HG03108 (cell line): ENCODE data around the gene FAM114A1.
"Not testable (repeated sequence)": the region's sequence is repeated elsewhere in the genome, so short reads cannot be mapped to it uniquely, and the experiment has no call there.

ENCODE experiments used
- ATAC-seq: cut with Tn5 transposase; IDR thresholded peaks from one replicate; pipeline ENCODE4 v1.9.1; 2021; ENCODE audit warnings: moderate library complexity; ENCODE audit not compliant: unreplicated experiment

FAM114A1 gene

GRCh38 chr4:38898245-38898644, 30.6 kb downstream of the FAM114A1 start:
- no peak for ATAC-seq

- no peak for ATAC-seq
Measured at GRCh38 chr4:38902221-38902620, 34.6 kb downstream of the FAM114A1 start.

GRCh38 chr4:38902695-38903094, 35.1 kb downstream of the FAM114A1 start:
- no peak for ATAC-seq

GRCh38 chr4:38904090-38904666, 36.6 kb downstream of the FAM114A1 start:
- ATAC-seq: no peak

GRCh38 chr4:38904682-38905081, 37.1 kb downstream of the FAM114A1 start:
- ATAC-seq: no peak

GRCh38 chr4:38905652-38906385, 38.2 kb downstream of the FAM114A1 start:
- ATAC-seq: no peak

GRCh38 chr4:38907696-38908270, 40.2 kb downstream of the FAM114A1 start:
- ATAC-seq: no peak

GRCh38 chr4:38909015-38909414, 41.4 kb downstream of the FAM114A1 start:
- no peak for ATAC-seq

- no peak for ATAC-seq
Measured at GRCh38 chr4:38911257-38911656, 43.7 kb downstream of the FAM114A1 start.

GRCh38 chr4:38914854-38915253, 47.2 kb downstream of the FAM114A1 start:
- no peak for ATAC-seq

- not testable (repeated sequence) for ATAC-seq
Measured at GRCh38 chr4:38916267-38916666, 48.7 kb downstream of the FAM114A1 start.

GRCh38 chr4:38917481-38918025, 49.9 kb downstream of the FAM114A1 start:
- no peak for ATAC-seq

- ATAC-seq: no peak
Measured at GRCh38 chr4:38919494-38919893, 51.9 kb downstream of the FAM114A1 start.

- ATAC-seq: no peak
Measured at GRCh38 chr4:38920186-38920585, 52.6 kb downstream of the FAM114A1 start.

GRCh38 chr4:38920677-38921076, 53.1 kb downstream of the FAM114A1 start:
- no peak for ATAC-seq

- ATAC-seq: no peak
Measured at GRCh38 chr4:38921151-38921550, 53.5 kb downstream of the FAM114A1 start.

- ATAC-seq: no peak
Measured at GRCh38 chr4:38923746-38924145, 56.1 kb downstream of the FAM114A1 start.

- no peak for ATAC-seq
Measured at GRCh38 chr4:38924353-38924752, 56.7 kb downstream of the FAM114A1 start.

- ATAC-seq: no peak
Measured at GRCh38 chr4:38925492-38926413, 58.1 kb downstream of the FAM114A1 start.

GRCh38 chr4:38926896-38927295, 59.3 kb downstream of the FAM114A1 start:
- no peak for ATAC-seq

- ATAC-seq: no peak
Measured at GRCh38 chr4:38928568-38928967, 61.0 kb downstream of the FAM114A1 start.
